ENCODE measurements around the gene ENPP1.

Gene ENPP1

GRCh38 chr6:131807644-131808459 lies at the start of gene ENPP1:
Gene ENPP1, plus strand, starts transcription at chr6:131808020. Its CDS starts 16 bp downstream, at chr6:131808036.
- DNase-seq (ENCODE audit: low spot score): peak; percentile 83

DNA sequence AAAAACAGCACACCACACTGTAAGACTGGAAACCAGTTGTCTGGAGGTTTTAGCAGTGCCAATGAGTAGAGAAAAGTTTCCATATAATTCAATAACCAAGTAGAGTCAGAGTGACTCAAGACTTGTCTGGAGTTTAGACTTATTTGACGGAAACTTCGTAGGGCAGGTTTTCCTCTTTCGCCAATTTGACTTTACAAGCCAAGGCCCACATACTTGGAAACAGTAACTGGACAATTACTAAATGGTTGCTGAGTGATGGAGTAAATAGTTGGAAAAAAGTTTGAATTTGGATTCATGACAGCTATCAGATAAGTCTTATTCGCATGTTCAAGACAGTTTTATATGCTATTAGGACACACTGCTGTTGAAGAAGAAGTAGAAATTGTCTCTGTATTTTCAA lies 48.9 kb upstream of the ENPP1 start:
- no peak for DNase-seq (ENCODE audit: low spot score)

DNA sequence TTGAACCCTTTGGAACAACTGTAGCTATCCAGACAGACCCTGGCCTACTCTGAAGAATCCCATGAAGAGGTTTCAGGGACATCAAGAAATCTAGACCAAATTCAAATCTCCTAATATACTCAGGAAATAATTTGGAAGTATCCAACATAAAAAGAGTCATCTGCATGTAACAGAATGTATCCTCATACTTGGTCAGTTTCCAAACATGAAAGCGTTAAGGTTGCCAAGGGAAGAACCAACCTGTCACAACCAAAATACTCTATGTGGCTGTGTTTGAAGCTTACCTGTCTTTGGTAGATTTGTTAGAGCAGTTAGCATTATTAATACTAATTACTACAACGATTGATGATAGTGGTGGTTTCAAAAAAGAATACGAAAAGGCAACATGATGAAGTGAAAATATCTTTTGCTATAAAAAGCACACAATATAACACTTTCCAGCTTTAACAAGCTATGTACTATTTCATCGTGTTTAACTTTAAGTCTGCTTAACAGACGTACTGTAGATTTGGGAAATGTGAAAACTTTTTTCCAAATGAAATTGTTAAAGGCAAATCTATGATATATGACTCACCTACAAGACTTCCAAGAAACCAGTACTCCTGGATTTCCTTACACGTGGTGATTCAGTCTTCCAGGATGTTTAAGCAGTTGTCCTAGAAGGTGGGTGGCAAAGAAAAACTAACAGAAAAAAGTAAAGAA lies 46.6 kb upstream of the ENPP1 start:
- no peak for DNase-seq (ENCODE audit: low spot score)

- DNase-seq (ENCODE audit: low spot score): no peak
Observed at GRCh38 chr6:131761762-131762067, 46.1 kb upstream of the ENPP1 start.

DNA sequence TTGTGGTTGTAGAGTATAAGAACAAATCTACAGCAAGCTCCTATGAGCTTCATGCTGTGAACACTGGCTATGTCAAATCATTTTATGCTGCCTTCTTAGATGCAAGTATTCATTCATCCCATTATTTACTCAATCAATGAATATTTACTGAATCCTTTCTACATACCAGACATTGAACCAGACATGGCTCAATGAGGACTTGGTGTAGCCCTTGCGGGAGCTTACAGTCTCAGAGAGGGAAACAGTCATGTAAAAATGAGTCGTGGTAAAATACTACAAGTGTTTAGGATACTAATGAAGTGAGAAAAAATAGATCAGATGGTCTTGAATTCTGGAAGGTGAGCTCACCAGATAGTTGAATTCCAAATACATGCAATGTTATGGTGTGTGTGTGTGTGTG lies 44.8 kb upstream of the ENPP1 start:
- DNase-seq (ENCODE audit: low spot score): no peak

DNA sequence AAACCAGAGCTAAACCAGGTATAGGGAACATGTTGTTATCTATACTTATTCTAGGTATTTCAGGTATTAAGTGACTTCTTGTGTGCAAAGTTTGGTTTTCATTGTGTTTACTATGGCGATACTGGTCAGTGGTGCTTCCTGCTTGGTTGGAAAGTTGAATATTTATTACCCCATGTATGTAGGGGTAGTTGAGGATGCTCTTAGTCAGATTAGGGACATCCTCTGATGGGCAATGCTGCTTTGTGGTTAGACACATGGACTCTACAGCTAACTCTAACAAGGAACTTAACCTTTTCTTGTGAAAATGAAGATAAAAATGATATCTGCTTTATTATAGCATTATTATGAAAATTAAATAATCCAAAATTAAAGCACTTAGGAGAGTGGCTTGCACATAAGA lies 44.1 kb upstream of the ENPP1 start:
- no peak for DNase-seq (ENCODE audit: low spot score)

DNA sequence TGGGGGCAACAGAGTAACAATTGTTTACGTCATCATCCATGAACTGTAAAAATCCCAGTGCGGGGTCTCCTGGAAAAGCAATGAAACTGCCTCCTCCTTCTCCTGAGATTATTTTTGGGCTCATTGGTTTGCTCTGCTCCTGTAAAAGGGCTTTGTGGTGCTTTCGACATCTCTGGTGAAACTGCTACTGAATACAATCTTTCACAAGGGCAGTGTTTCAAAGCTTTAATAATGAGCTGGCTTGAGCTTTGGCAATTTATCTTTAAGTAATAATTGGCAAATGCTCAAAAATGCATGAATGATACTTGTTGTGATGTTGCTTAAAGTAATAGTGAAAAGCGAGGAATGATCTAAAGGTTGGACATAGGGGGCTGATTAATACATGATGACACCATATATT lies 43.5 kb upstream of the ENPP1 start:
- no peak for DNase-seq (ENCODE audit: low spot score)

- no peak for DNase-seq (ENCODE audit: low spot score)
Observed at GRCh38 chr6:131765081-131765803, 42.6 kb upstream of the ENPP1 start.

DNA sequence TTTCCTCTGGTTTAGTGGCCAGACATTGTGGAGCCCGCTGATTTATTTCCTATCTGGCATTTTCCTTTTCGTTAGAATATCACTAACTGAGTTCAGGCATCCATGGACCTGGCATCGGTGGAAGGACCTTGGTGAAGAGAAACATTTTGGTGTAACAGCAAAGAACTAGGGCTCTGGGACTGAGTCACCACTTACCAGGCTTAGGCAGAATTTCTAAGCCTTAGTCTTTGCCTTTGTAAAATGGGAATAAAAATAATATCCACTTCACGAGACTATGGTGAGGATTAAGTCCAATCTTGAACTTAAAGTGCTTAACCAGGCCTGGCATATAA lies 42.0 kb upstream of the ENPP1 start:
- DNase-seq (ENCODE audit: low spot score): no peak

DNA sequence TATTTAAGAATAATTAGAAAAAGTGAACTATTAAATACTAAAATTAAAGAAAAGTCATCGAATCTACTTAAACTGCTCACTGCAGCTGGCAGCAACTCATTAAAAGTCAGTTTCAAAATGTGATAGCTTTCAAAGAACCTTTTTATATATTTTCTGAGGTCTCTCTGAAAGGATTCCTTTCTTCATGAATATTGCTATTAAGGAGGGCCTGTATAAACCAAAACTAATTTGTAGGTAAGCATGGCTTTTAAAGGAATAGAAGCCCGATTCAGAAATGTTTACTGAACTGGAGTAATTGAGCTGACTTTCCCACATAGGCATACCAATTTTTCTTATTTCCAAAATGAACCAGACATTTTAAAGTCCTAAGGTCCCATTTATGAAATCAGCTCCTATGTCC lies 41.2 kb upstream of the ENPP1 start:
- no peak for DNase-seq (ENCODE audit: low spot score)

DNA sequence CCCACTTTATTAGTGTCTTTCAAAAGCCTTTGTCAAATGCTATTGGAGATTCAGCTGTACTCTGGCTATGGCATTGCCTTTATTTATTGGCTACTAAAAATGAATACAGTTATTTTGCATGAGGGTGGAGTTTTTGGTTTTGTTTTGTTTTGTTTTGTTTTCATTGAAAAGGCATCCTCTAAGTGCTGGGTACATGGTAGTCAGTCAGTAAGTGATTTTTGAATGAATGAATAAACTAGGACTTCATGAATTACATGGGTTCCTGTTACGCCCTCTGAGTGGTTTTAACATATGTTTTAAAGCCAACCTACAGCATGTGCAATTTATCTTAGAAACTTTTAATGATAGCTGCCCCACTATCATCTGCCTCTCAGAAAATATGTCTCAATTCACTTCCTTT lies 38.9 kb upstream of the ENPP1 start:
- DNase-seq (ENCODE audit: low spot score): no peak

- no peak for DNase-seq (ENCODE audit: low spot score)
Observed at GRCh38 chr6:131769385-131770141, 38.3 kb upstream of the ENPP1 start.

DNA sequence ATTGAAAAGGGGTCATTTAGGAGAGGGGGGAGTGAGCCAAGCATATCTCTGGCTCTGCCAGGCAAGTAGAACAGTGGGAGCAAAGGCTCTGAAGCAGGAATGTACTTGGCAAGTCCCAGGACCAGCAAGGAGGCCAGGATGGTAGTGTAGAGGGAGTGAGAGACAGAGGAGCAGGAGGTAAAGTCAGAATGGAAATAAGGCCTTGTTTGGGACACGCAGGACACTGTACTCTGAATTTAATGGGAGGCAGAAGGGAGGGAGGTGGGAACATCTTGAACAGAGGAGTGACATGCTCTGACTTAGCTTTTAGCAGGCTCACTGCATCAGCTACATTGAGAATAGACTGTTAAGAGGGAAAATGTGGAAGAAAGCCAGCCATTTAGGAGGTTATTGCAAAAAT lies 37.0 kb upstream of the ENPP1 start:
- DNase-seq (ENCODE audit: low spot score): no peak

- no peak for DNase-seq (ENCODE audit: low spot score)
Observed at GRCh38 chr6:131773284-131773950, 34.4 kb upstream of the ENPP1 start.

- DNase-seq (ENCODE audit: low spot score): no peak
Observed at GRCh38 chr6:131775886-131776285, 31.9 kb upstream of the ENPP1 start.

DNA sequence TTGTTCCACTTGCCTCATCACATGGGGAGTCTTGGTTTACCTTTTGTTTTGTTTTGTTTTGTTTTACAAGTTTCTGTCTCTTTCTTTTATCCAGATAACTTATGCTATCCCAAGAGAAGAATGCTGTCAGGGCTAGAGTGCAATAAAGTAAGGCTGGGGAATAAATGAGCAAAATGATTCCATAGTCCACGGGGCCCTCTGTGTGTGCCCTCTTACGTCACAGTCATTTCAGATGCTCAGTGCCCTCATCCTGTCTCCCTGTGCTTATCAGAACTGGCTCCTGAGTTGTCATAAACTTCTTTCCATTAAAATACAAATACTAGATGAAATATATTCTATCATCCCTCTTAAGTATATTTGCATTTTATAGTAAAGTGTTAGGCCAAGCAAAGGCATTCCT lies 30.8 kb upstream of the ENPP1 start:
- no peak for DNase-seq (ENCODE audit: low spot score)

GRCh38 chr6:131778169-131778568 lies 29.7 kb upstream of the ENPP1 start:
- no peak for DNase-seq (ENCODE audit: low spot score)

- DNase-seq (ENCODE audit: low spot score): no peak
Observed at GRCh38 chr6:131779304-131779703, 28.5 kb upstream of the ENPP1 start.

DNA sequence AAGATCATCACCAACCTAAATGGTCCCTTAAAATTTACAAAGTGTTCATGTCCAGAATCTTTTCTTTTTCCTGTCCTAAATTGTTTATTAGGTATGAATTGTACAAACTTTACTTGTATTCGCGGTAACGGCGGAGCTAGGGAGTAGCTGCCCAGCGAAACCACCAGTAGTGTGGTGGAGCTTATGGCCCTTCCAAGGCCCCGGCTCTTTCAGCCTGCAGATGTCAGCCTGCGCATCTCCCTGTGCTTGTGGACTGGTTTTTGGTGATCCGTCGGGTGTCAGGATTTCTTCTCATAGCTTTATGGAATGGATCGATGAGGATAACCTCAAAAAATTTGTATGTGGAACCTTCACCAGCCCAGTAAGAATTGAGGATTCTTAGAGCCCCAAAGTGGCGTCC lies 27.2 kb upstream of the ENPP1 start:
- no peak for DNase-seq (ENCODE audit: low spot score)

GRCh38 chr6:131781687-131782086 lies 26.1 kb upstream of the ENPP1 start:
- no peak for DNase-seq (ENCODE audit: low spot score)

DNA sequence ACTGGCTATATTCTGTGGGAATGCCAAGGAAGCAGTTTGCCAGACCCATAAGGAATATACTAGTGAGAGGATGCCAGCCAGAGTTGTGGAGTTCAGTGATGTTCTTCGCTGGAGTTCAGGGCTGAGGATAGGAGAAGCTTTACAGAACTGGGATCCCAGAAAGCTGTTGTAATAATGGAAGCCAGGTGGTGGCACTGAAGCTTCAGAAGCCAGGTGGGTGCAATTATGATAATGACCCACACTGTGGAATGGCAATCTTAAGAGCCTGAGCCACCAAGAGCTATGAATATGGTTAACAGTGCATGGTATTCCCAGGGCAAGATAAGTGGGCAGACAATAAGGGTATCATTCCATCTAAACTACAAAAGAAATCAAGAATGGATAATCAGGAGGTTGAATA lies 25.1 kb upstream of the ENPP1 start:
- no peak for DNase-seq (ENCODE audit: low spot score)

GRCh38 chr6:131784561-131784960 lies 23.3 kb upstream of the ENPP1 start:
- no peak for DNase-seq (ENCODE audit: low spot score)

Data from globus pallidus (tissue), 1 donor.